ENCODE results near the gene SHANK1. TPM values are rescaled to one million over a fixed set of nuclear protein-coding genes. Genes with fewer than 3 reads are reported as not detected.

SHANK1 gene
- total RNA-seq, 1 experiment from 2014 or later: 0.47 TPM

GRCh38 chr19:50708179-50708879, 11.3 kb downstream of the SHANK1 start:
- ATAC-seq (no peak), DNase-seq (peak; percentile 16)
- H3K4me1 ChIP-seq (ENCODE audit: insufficient read depth, low read length): peaks cover 4% of the 10 kb centered on the region; the same call in 1 of the 2 replicates
- ChIA-PET POLR2A (ENCODE audit: unreplicated experiment) (no interaction called here), CTCF (no interaction called here)
- H3K27me3 ChIP-seq (ENCODE audit: low read length): peaks cover 23% of the 10 kb centered on the region
- no peaks in the 10 kb centered on the region for H3K36me3 ChIP-seq (ENCODE audit: low read depth, low read length)
- TF ChIP-seq EZH2phosphoT487 (IDR thresholded peaks at IDR 0.05; ENCODE audit: borderline replicate concordance, low read length): no peak
- no peak for TF ChIP-seq CTCF (conservative IDR thresholded peaks at IDR 0.05; ENCODE audit: low read depth, low read length)
- no peak for TF ChIP-seq EZH2 (IDR thresholded peaks at IDR 0.05; ENCODE audit: low read length, unreplicated experiment)
- H3K9me2 ChIP-seq (replicated peaks; ENCODE audit: low read length): no peaks in the 10 kb centered on the region
- H3K27ac ChIP-seq (ENCODE audit: low read length): no peak overlapping the region
- H4K20me1 ChIP-seq (ENCODE audit: low read length): no peaks in the 10 kb centered on the region
- H2AFZ ChIP-seq (ENCODE audit: low read length): no peak overlapping the region
- no peak overlapping the region for H3K4me3 ChIP-seq (ENCODE audit: low read length)
- BruUV-seq (replicated peaks): no TSS peak
- no peak overlapping the region for H3K9ac ChIP-seq (ENCODE audit: low read length)
- H3K9me3 ChIP-seq (ENCODE audit: low read length): no peaks in the 10 kb centered on the region
- no peaks in the 10 kb centered on the region for H3F3A ChIP-seq (ENCODE audit: low read length, unreplicated experiment)
- intact Hi-C loops (cut with micrococcal nuclease): loop anchor here (5.0 kb wide), 2 partner anchors 214 to 314 kb away; no protein-coding TSS in a partner anchor
- H3K79me2 ChIP-seq (ENCODE audit: low read length): no peaks in the 10 kb centered on the region
- no peak overlapping the region for H3K4me2 ChIP-seq (ENCODE audit: low read length)

GRCh38 chr19:50706387-50706786, 13.2 kb downstream of the SHANK1 start:
- peaks cover 14% of the 10 kb centered on the region for H3K27me3 ChIP-seq (ENCODE audit: low read length)
- H3K9ac ChIP-seq (ENCODE audit: low read length): no peak overlapping the region
- BruUV-seq (replicated peaks): no TSS peak
- H3K9me2 ChIP-seq (replicated peaks; ENCODE audit: low read length): no peaks in the 10 kb centered on the region
- H3K4me2 ChIP-seq (ENCODE audit: low read length): no peak overlapping the region
- TF ChIP-seq CTCF (conservative IDR thresholded peaks at IDR 0.05; ENCODE audit: low read depth, low read length) (no peak), EZH2phosphoT487 (IDR thresholded peaks at IDR 0.05; ENCODE audit: borderline replicate concordance, low read length) (no peak), EZH2 (IDR thresholded peaks at IDR 0.05; ENCODE audit: low read length, unreplicated experiment) (no peak)
- no peak overlapping the region for H2AFZ ChIP-seq (ENCODE audit: low read length)
- DNase-seq (no peak), ATAC-seq (no peak)
- intact Hi-C loops (cut with micrococcal nuclease): loop anchor here (5.0 kb wide), 2 partner anchors 216 to 316 kb away; no protein-coding TSS in a partner anchor
- H3K79me2 ChIP-seq (ENCODE audit: low read length): no peaks in the 10 kb centered on the region
- H3K4me1 ChIP-seq (ENCODE audit: insufficient read depth, low read length): peaks cover 15% of the 10 kb centered on the region
- ChIA-PET POLR2A (ENCODE audit: unreplicated experiment) (no interaction called here), CTCF (interaction anchor here (0.7 to 1.2 kb wide), 2 partner anchors 18 to 24 kb away, joined by 3 to 5 read pairs; no protein-coding TSS in a partner anchor)
- H3K4me3 ChIP-seq (ENCODE audit: low read length): no peak overlapping the region
- no peaks in the 10 kb centered on the region for H3F3A ChIP-seq (ENCODE audit: low read length, unreplicated experiment)
- no peak overlapping the region for H3K27ac ChIP-seq (ENCODE audit: low read length)
- H3K9me3 ChIP-seq (ENCODE audit: low read length): no peaks in the 10 kb centered on the region
- H4K20me1 ChIP-seq (ENCODE audit: low read length): no peaks in the 10 kb centered on the region
- no peaks in the 10 kb centered on the region for H3K36me3 ChIP-seq (ENCODE audit: low read depth, low read length)
